Body of pancreas (tissue), 4 donors: ENCODE results near the gene C1orf115.

Experiments used
- POLR2A ChIP-seq, 3 donors: fragments of 450-650 bp; IDR thresholded peaks; one replicate each; pipeline ENCODE4 v1.6.1; 2016; ENCODE audit warnings: antibody characterized with exemption in 3 of 3, mild to moderate bottlenecking in 2 of 3
- TF ChIP-seq, protein P1 (sequence below), 7 experiments: fragments of 450-650 bp in 4 of 7; fragments of 200-600 bp in 3 of 7; sonication (generic) in 3 of 7; IDR thresholded peaks; one replicate each; pipeline ENCODE4 v1.5.1; 2016 to 2019; ENCODE audit warnings: antibody characterized with exemption in 7 of 7

DNA sequence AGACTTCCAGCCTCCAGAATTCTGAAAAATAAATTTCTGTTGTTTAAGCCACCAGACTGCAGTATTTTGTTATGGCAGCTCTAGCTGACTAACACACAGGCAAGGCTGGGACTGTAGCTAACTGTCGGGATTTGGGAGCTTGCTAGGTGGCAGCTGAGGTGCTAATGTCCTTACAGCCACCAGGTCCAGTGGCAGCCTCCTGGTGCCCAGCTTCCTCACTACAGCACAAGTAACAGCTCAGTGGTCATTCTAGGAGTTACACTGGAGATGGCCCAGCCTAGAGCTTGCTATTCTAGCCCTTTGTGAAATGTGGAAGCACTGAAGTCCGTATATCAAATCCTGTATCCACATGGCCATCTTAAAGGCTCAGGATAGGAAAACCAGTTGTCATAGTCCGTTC lies 4.3 kb upstream of the C1orf115 start:
- TF ChIP-seq, protein P1, sequence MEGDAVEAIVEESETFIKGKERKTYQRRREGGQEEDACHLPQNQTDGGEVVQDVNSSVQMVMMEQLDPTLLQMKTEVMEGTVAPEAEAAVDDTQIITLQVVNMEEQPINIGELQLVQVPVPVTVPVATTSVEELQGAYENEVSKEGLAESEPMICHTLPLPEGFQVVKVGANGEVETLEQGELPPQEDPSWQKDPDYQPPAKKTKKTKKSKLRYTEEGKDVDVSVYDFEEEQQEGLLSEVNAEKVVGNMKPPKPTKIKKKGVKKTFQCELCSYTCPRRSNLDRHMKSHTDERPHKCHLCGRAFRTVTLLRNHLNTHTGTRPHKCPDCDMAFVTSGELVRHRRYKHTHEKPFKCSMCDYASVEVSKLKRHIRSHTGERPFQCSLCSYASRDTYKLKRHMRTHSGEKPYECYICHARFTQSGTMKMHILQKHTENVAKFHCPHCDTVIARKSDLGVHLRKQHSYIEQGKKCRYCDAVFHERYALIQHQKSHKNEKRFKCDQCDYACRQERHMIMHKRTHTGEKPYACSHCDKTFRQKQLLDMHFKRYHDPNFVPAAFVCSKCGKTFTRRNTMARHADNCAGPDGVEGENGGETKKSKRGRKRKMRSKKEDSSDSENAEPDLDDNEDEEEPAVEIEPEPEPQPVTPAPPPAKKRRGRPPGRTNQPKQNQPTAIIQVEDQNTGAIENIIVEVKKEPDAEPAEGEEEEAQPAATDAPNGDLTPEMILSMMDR (IDR thresholded peaks at IDR 0.05): no peak
- no peak for TF ChIP-seq POLR2A (IDR thresholded peaks at IDR 0.05)
